HG02623 (cell line): Measurements from ENCODE around the gene VPS54.

ENCODE experiments used
- ATAC-seq: cut with Tn5 transposase; IDR thresholded peaks from one replicate; pipeline ENCODE4 v1.9.1; 2021; ENCODE audit warnings: moderate library complexity; ENCODE audit not compliant: unreplicated experiment

The VPS54 gene

GRCh38 chr2:64019083-64019974, at the start of gene VPS54:
TSS of gene VPS54 (minus strand) at chr2:64019428. CDS start at chr2:63983999, 35,429 bp downstream.
- ATAC-seq: peak; percentile 47

GRCh38 chr2:64067326-64067725, 48.1 kb upstream of the VPS54 start:
- ATAC-seq: no peak

DNA sequence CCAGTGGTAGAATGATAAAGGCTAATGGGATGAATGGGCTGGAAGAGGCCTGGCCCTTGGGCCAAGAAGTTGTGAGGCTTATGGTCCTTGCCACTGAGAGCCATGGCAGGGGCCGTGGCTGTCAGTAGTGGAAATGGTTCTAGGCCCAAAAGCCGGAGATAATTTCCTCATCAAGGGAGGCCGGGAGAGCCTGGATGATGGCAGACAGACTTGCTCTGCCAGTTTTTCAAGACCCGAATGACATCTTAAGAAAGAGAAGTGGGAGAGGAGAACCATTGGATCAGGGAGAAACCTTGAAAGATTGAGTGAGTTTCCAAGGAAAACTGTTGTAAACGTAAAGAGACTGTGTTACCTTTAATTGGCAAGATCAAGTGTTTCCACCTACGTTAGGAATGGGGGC, 46.3 kb upstream of the VPS54 start:
- no peak for ATAC-seq

GRCh38 chr2:64063924-64064331, 44.7 kb upstream of the VPS54 start:
- ATAC-seq: no peak

DNA sequence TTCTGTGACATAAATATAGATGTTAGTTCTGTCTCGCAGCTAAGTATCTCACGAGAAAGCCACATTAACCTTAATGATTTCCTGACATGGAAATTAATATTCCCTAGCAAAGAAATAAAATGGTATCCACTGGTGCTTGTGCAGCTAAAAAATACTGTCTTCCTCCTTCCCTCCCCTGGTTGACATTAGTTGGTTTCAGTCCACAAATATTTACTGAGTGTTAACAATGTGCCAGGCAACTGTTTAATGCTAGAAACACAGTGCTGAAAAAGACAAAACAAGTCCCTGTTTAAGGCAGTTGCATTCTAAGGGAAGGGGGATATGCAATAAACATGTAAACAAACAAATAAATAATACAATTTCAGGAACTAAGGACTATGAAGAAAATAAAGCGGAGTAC, 44.2 kb upstream of the VPS54 start:
- ATAC-seq: no peak

GRCh38 chr2:64062840-64063239, 43.6 kb upstream of the VPS54 start:
- ATAC-seq: peak; percentile 59

DNA sequence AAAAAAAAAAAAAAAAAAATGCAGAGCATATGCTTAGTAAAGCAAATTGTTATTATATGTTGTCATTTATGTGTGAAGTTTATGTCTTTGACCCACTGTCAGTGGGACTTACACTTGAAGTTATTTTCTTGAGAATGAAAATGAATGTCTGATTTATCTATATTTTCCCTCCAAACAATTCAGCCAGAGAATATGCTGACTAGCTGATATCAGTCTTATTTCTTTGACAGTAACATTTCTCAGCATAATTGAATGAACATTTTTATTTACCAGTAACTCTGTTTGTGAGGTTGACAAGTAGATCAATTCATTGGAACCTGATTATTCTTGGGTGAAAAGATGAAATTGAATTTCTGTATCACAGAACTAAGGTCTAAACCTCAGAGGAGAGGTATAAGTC, 40.0 kb upstream of the VPS54 start:
- ATAC-seq: no peak

DNA sequence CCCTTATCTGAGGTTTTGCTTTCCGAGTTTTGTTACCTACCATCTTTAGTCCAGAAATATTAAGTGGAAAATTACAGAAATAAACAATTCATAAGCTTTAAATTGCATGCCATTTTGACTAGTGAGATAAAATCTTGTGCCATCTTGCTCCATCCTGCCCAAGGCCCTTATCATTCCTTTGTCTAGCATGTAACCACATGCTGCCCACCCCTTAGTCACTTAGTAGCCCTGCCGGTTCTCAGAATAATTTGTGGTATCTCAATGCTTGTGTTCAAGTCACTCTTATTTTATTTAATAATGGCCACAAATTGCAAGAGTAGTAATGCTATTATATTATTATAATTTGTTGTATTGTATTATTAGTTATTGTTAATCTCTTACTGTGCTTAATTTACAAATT, 36.8 kb upstream of the VPS54 start:
- no peak for ATAC-seq

DNA sequence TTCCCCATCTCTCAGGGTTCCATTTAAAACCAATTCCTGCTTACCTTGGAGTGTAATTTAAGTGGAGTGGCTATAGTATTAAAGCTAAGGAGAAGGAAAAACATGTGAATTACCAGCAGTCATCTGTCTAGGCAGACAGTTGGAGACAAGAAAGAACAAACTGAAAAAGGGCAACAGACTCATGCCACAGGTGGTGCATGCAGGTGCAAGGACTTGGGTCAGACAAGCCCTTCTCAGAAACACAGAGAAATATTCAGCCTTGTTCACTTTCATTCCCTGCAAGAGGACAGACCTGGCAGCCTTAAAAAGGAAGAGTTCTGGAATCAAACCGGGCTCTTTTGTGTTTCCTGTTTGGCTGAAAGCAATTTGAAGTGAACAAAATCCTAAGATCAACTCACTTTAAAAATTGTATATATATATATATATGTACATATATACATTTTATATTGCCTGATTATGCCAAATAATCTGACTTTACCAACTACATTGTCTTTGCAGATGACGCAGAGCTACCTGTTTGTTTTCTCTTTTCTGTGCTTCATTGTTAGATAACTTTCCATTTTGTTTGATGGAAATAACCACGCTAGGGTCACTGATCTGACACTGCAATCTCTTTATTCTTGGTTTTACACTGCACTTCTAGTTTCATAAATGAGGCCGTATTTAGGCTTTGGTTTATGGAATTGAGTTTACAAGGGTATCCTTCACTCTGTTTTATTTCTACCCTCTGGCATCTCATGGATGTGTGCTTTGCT, 35.1 kb upstream of the VPS54 start:
- ATAC-seq: no peak

GRCh38 chr2:64052463-64053241, 33.4 kb upstream of the VPS54 start:
- no peak for ATAC-seq

- ATAC-seq: peak; percentile 80
Observed at GRCh38 chr2:64049633-64050220, 30.5 kb upstream of the VPS54 start.

DNA sequence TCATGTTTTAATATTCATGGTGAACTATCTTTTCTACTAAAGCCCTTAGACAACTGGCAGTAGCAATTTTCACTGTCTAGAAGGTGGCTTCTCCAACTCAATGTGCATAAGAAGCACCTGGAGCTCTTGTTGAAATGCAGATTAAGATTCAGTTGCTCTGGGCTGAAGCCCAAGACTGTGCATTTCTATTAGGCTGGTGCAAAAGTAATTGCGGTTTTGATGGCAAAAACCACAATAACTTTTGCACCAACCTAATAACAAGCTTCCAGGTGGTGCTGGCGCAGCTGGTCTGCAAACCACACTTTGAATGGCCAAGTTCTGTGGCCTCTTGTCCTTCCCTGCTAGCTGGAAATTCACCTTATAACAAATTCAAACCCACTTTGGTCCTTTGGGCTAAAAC, 26.7 kb upstream of the VPS54 start:
- no peak for ATAC-seq

DNA sequence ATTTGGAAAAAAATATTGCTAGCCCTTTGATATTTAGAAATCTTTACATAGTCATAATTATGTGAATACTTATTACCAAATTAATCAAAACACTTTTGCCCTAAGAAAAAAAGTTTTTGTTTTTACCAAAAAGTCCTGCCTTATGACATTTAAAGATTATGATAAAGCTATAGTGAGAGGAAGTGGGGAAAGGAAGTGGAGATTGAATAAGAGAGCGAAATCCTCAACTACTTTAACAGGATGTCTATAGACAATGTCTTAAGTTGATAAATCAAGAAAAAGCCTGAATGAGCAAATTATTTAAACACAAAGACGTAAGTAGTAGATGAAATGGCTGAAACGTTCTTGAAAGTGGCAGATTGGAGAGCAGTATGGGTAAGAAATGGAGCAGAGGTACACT, 20.9 kb upstream of the VPS54 start:
- ATAC-seq: no peak

- peak; percentile 90 for ATAC-seq
Observed at GRCh38 chr2:64036034-64036705, 16.9 kb upstream of the VPS54 start.

GRCh38 chr2:64035072-64035942, 16.1 kb upstream of the VPS54 start:
- no peak for ATAC-seq

GRCh38 chr2:64029116-64029665, 10.0 kb upstream of the VPS54 start:
- ATAC-seq: no peak

GRCh38 chr2:64025741-64026140, 6.5 kb upstream of the VPS54 start:
- no peak for ATAC-seq

GRCh38 chr2:64024259-64024949, 5.2 kb upstream of the VPS54 start:
- no peak for ATAC-seq
